H1 (cell line): ENCODE measurements around the gene SLC27A5. TPM values are rescaled to one million over a fixed set of nuclear protein-coding genes. Genes with fewer than 3 reads are reported as not detected.
"Not testable (repeated sequence)": the region's sequence is repeated elsewhere in the genome, so short reads cannot be mapped to it uniquely, and the experiment has no call there.

Experiments
- CTCF ChIA-PET: fragments of 300-600 bp; sonication (Branson Sonifier 250); formaldehyde crosslinking; loops from one replicate; lab custom pipeline; 2021; ENCODE audit not compliant: partially characterized antibody; lab: Charles Lee
- POLR2A ChIA-PET: fragments of 300-600 bp; sonication (Branson Sonifier 250); formaldehyde crosslinking; loops from one replicate; lab custom pipeline; 2021; ENCODE audit warnings: inconsistent platforms; ENCODE audit not compliant: partially characterized antibody; lab: Charles Lee
- DNase-seq, 2 experiments: peaks; one replicate each; pipeline versions ENCODE4 v3.0.0 to v3.0.0-alpha.2; 2010 to 2022; ENCODE audit warnings: low spot score in 2 of 2, low read depth in 1 of 2, mixed read lengths in 1 of 2
- FAIRE-seq: peaks from 2 replicates; lab custom pipeline; 2011; peaks lifted over from hg19 to GRCh38; lab: Jason Lieb, UNC
- H2AFZ ChIP-seq: 2 replicates; pipeline ENCODE4 v1.8.1; 2012; ENCODE audit warnings: low read length, inconsistent platforms
- H2AK5ac ChIP-seq: 2 replicates; pipeline ENCODE4 v1.6.1; 2013; ENCODE audit warnings: low read depth, low read length
- H2BK120ac ChIP-seq: replicated peaks from 2 replicates; pipeline ENCODE3; 2013; ENCODE audit warnings: low read depth, low read length, inconsistent platforms
- H2BK12ac ChIP-seq: 2 replicates; pipeline ENCODE4 v1.6.1; 2013; ENCODE audit warnings: low read depth, low read length
- H2BK15ac ChIP-seq: 2 replicates; pipeline ENCODE4 v1.6.1; 2013; ENCODE audit warnings: low read length
- H2BK20ac ChIP-seq: 2 replicates; pipeline ENCODE4 v1.6.1; 2013; ENCODE audit warnings: low read length
- H2BK5ac ChIP-seq: 2 replicates; pipeline ENCODE4 v1.6.1; 2013; ENCODE audit warnings: low read depth, low read length
- H3K14ac ChIP-seq: 2 replicates; pipeline ENCODE4 v1.6.1; 2013; ENCODE audit warnings: inconsistent platforms; ENCODE audit not compliant: insufficient read length
- H3K18ac ChIP-seq: 2 replicates; pipeline ENCODE4 v1.6.1; 2013; ENCODE audit warnings: low read length; ENCODE audit errors: extremely low read depth
- H3K23ac ChIP-seq: 2 replicates; pipeline ENCODE4 v1.6.1; 2013; ENCODE audit warnings: inconsistent platforms; ENCODE audit not compliant: insufficient read length
- H3K23me2 ChIP-seq: 2 replicates; pipeline ENCODE4 v1.6.1; 2013; ENCODE audit warnings: low read depth, low read length
- H3K27ac ChIP-seq: 2 replicates; pipeline ENCODE4 v1.6.1; 2011; ENCODE audit warnings: low read depth, low read length, inconsistent platforms
- H3K27me3 ChIP-seq, 4 experiments: replicated peaks in 1 of 4; 1 replicate in 1 of 4; 2 replicates in 3 of 4; pipeline versions ENCODE4 v1.6.1 to v1.8.1; 2011 to 2013; ENCODE audit warnings: low read length in 3 of 4, mild to moderate bottlenecking in 3 of 4, inconsistent platforms in 2 of 4, mixed read lengths in 2 of 4, moderate library complexity in 1 of 4; ENCODE audit not compliant: control insufficient read depth in 3 of 4, insufficient read depth in 3 of 4; ENCODE audit errors: extremely low read depth in 1 of 4
- H3K36me3 ChIP-seq, 4 experiments: 2 replicates each; pipeline versions ENCODE4 v1.6.1 to v1.8.1; 2011 to 2013; ENCODE audit warnings: mild to moderate bottlenecking in 4 of 4, low read length in 3 of 4, moderate library complexity in 2 of 4, control low read depth in 1 of 4, inconsistent platforms in 1 of 4; ENCODE audit not compliant: insufficient read depth in 4 of 4, control insufficient read depth in 2 of 4
- H3K4ac ChIP-seq: replicated peaks from 2 replicates; pipeline ENCODE3; 2013; ENCODE audit warnings: low read length, low read depth, mixed read lengths, inconsistent platforms; ENCODE audit not compliant: insufficient read length
- H3K4me1 ChIP-seq, 4 experiments: replicated peaks in 1 of 4; 1 replicate in 1 of 4; 2 replicates in 3 of 4; pipeline versions ENCODE4 v1.6.1 to v1.8.1; 2011 to 2013; ENCODE audit warnings: low read length in 3 of 4, inconsistent platforms in 2 of 4, mixed read lengths in 1 of 4; ENCODE audit not compliant: insufficient read depth in 4 of 4, control insufficient read depth in 3 of 4
- H3K4me2 ChIP-seq, 2 experiments: 2 replicates each; pipeline versions ENCODE4 v1.6.1 to v1.8.1; 2011 to 2013; ENCODE audit warnings: low read depth in 2 of 2, low read length in 2 of 2, control low read depth in 1 of 2, inconsistent platforms in 1 of 2, mild to moderate bottlenecking in 1 of 2; ENCODE audit not compliant: insufficient read depth in 1 of 2
- H3K4me3 ChIP-seq, 4 experiments: fragments of 200-600, 300-600 bp in 1 of 4; sonication (generic), shearing (Covaris generic), sonication (Bioruptor Twin) in 1 of 4; 2 replicates each; pipeline versions ENCODE4 v1.5.1 to v1.8.1; 2011 to 2016; ENCODE audit warnings: low read length in 4 of 4, low read depth in 3 of 4, control low read depth in 2 of 4, inconsistent platforms in 2 of 4, mild to moderate bottlenecking in 2 of 4, mixed read lengths in 1 of 4, moderate library complexity in 1 of 4; ENCODE audit not compliant: insufficient read depth in 2 of 4; ENCODE audit errors: extremely low read depth in 1 of 4
- H3K56ac ChIP-seq: replicated peaks from 2 replicates; pipeline ENCODE3; 2013; ENCODE audit warnings: low read depth, mild to moderate bottlenecking, mixed read lengths, low read length, inconsistent platforms; ENCODE audit not compliant: insufficient read length
- H3K79me1 ChIP-seq: 2 replicates; pipeline ENCODE4 v1.6.1; 2013; ENCODE audit warnings: low read depth, low read length, control low read depth
- H3K79me2 ChIP-seq, 2 experiments: 2 replicates each; pipeline versions ENCODE4 v1.6.1 to v1.8.1; 2012 to 2013; ENCODE audit warnings: low read length in 2 of 2, mild to moderate bottlenecking in 2 of 2, inconsistent platforms in 1 of 2; ENCODE audit not compliant: insufficient read depth in 2 of 2, control insufficient read depth in 1 of 2
- H3K9ac ChIP-seq, 4 experiments: replicated peaks in 1 of 4; 1 replicate in 1 of 4; 2 replicates in 3 of 4; pipeline versions ENCODE4 v1.6.1 to v1.8.1; 2011 to 2013; ENCODE audit warnings: low read depth in 3 of 4, low read length in 3 of 4, control low read depth in 2 of 4, mild to moderate bottlenecking in 2 of 4, moderate library complexity in 2 of 4, inconsistent platforms in 1 of 4; ENCODE audit errors: extremely low read depth in 1 of 4
- H3K9me3 ChIP-seq, 2 experiments: 2 replicates each; pipeline versions ENCODE4 v1.6.1 to v1.8.1; 2012 to 2013; ENCODE audit warnings: mild to moderate bottlenecking in 2 of 2, moderate library complexity in 2 of 2, control low read depth in 1 of 2, inconsistent platforms in 1 of 2, low read depth in 1 of 2, low read length in 1 of 2, mixed read lengths in 1 of 2; ENCODE audit not compliant: insufficient read depth in 2 of 2
- H4K20me1 ChIP-seq, 2 experiments: replicated peaks in 1 of 2; 2 replicates each; pipeline versions ENCODE3 to v1.8.1; 2011 to 2013; ENCODE audit warnings: inconsistent platforms in 2 of 2, low read length in 2 of 2, mild to moderate bottlenecking in 1 of 2; ENCODE audit not compliant: insufficient read depth in 2 of 2, control insufficient read depth in 1 of 2
- H4K5ac ChIP-seq: 2 replicates; pipeline ENCODE4 v1.6.1; 2013; ENCODE audit warnings: low read length, low read depth, mixed read lengths, inconsistent platforms; ENCODE audit not compliant: insufficient read length
- H4K8ac ChIP-seq: 2 replicates; pipeline ENCODE4 v1.8.0; 2013; ENCODE audit warnings: mild to moderate bottlenecking, moderate library complexity, low read length, inconsistent platforms; ENCODE audit not compliant: insufficient read depth; ENCODE audit errors: extremely low read depth
- H4K91ac ChIP-seq: replicated peaks from 2 replicates; pipeline ENCODE3; 2013; ENCODE audit warnings: low read length, mixed read lengths, inconsistent platforms; ENCODE audit not compliant: insufficient read length
- polyA plus RNA-seq, 7 experiments: library from polyadenylated mRNA; depleted of rRNA in 3 of 7; stranded (reverse) in 5 of 7; unstranded in 2 of 7; fragments of >200 nt in 5 of 7; fragments of 200-250 nt in 2 of 7; gene quantifications; 1 replicate in 5 of 7; 2 replicates in 1 of 7; 4 replicates in 1 of 7; pipeline versions ENCODE4 v1.2.1 to v1.2.3, GENCODE V29; 2011 to 2013; ENCODE audit warnings: missing spikeins in 2 of 7, mixed read lengths in 2 of 7
- total RNA-seq: library from RNA; stranded (reverse); fragmentation: NEBNext Ultra II Directional; extraction: Animal tissue kit (Norgen Biotek cat#: 25700); gene quantifications from 2 replicates; pipeline ENCODE4 v1.2.1, GENCODE V29; 2021

SLC27A5 gene
- total and polyA plus RNA-seq, 2 of the 8 experiments (the other 6 are each of a cell fraction or from before 2014, with no cell fraction given) = 25.1 to 80.5 TPM

GRCh38 chr19:58539169-58539559 lies 27.4 kb upstream of the SLC27A5 start:
- POLR2A ChIA-PET = interaction anchor here (0.7 to 2.6 kb wide), 14 partner anchors 8 to 45 kb away, joined by 3 to 53 read pairs (median 7); partner anchors contain the start of genes CHMP2A, UBE2M and ZBTB45
- not testable (repeated sequence) for DNase-seq, H2AFZ ChIP-seq

More at GRCh38 chr19:58539169-58539559, 27.4 kb upstream of the SLC27A5 start:
- H3K23me2 ChIP-seq, H3K79me1 ChIP-seq, H3K56ac ChIP-seq, H3K79me2 ChIP-seq, H3K36me3 ChIP-seq, H3K14ac ChIP-seq, H3K4ac ChIP-seq, H3K9ac ChIP-seq, H3K9me3 ChIP-seq, H4K20me1 ChIP-seq, H2BK15ac ChIP-seq, H2BK120ac ChIP-seq, H4K91ac ChIP-seq, H3K23ac ChIP-seq, FAIRE-seq, H3K4me1 ChIP-seq, H4K8ac ChIP-seq: not testable (repeated sequence)
- peaks cover 0 to 24% (median 10%) of the 10 kb centered on the region in 4 experiments; a peak in 5 of 7 replicates for H3K27me3 ChIP-seq
- H2AK5ac ChIP-seq = peak overlapping the region; percentile 90; the same call in 1 of the 2 replicates
- H3K4me2 ChIP-seq = peak overlapping the region; percentile 64 to 87; a peak in 2 of 4 replicates
- H3K4me3 ChIP-seq = peak overlapping the region in 3 of 4 experiments; percentile 25 to 52 (median 39); a peak in 2 of 8 replicates
- peak overlapping the region; percentile 92; the same call in 1 of the 2 replicates for H2BK20ac ChIP-seq
- H2BK5ac ChIP-seq = peak overlapping the region; percentile 98
- CTCF ChIA-PET = interaction anchor here (1.9 kb wide), 1 partner anchor 19 kb away, joined by 12 read pairs; the partner anchor contains the start of gene ZBTB45
- peak overlapping the region; percentile 85 for H3K27ac ChIP-seq
- peak overlapping the region; percentile 44 for H4K5ac ChIP-seq
- peak overlapping the region; percentile 98 for H2BK12ac ChIP-seq
- H3K18ac ChIP-seq = peak overlapping the region; percentile 38; the same call in 1 of the 2 replicates
